NK-92 (cell line): Measurements from ENCODE around the gene NT5E.
A peak's percentile ranks its signal among the peaks of the same experiment; 100 is the strongest.

Experiments used
- DNase-seq: peaks from one replicate; lab custom pipeline; 2025; ENCODE audit not compliant: unreplicated experiment; lab: John Stamatoyannopoulos, UW

Gene NT5E

DNA sequence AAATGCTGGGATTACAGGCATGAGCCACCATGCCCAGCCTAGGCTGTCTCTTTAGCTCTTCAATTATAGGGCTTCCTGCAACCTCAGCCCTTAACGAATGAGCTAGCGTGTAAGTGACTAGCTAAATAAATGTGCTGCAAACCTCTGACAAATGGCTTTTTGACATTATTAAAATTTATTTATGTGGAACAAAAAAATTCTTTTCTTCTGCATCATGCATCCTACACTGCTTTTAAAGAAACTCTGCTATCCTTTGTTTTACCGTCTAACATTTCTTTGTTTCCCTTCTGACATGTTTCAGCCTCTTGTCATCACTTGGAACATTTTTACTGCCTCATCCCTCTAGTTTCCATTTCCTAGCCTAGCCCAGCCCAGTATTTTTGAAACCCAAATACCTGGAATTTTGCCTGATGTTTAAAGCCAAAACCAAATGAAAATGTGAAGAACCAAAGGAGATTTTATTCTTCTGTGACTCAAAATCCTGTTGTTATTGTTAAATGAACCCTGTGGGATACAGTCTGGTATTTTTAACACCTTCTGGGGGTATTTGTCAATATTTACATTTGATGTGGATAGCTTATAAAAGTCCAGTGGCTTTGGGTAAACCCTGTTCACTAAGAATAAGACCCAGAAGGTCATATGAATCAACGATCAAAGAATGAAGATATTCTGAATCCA lies 9.5 kb downstream of the NT5E start:
- no peak for DNase-seq

DNA sequence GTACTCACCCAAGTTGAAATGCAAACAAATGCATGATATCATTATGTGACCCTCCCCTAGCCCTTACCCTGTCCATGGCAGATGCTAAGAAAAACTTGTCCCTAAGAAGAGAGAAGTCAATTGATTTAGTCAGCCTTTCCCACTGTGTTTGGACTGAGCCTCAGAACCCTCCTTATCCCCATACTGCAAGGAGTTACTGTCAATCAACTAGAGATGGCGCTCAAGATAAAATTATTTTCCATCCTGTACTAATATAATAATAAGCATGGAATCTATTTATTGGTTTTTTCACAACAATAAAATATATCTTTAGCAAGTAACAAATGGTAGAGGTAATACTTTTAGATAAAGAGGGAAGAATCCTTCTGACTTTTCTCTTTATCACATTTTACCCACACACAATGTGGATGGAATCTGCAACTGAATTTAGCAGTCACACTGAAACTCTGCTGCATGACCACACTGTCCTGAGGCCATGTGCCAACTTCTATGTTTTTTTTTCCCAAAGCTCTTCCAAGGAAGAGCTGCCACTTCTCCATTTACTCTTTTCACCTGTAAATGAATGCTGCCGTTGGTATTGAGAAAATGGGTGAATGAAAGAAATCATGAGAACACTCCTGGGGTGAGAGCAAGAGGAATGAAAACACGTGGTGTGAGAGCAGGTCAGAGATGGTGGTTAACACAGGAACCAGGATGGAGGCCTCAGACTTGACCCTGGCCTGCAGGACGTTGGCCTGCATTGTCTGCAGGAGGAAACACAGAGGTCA lies 10.5 kb downstream of the NT5E start:
- no peak for DNase-seq

DNA sequence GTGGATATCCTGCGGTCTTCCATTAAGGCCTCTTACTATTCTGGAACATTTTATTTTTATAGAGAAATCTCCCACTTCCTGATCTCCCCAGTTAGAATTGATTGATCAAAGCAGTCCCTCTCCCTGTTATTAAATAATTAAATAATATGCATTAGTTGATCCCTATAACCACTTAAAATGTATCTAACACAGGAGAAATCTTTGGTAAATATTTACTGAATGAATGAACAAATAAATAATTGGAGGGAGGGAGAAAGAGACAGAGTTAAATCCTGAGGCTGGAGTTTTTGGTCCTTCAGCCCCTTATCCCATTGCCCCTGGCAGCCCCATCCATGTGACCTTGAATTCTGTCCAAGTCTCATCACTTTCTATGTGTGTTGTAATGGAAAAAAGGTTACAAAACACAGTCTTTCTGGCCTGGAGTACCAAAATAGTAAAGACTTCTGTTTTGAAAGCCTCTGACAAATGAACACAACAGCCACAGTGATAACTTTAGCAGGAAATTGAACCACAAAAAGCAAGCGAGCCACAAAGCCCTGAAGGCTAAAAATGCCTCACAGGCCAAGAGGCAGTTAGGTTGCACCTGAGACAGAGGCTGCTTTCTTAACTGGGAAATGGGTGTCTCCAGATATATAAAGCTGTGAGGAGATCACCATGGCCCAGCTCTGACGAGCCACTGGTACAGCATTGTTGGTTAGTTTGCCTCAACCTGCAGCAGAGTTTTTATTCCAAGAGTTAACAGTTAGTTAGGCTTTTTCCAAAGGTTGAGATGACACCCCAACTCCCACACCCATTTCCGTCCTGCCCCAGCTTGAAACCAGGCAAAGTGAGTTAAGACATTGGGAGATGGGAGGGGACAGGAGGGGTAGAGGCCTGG lies 11.3 kb downstream of the NT5E start:
- DNase-seq = peak; percentile 26

DNA sequence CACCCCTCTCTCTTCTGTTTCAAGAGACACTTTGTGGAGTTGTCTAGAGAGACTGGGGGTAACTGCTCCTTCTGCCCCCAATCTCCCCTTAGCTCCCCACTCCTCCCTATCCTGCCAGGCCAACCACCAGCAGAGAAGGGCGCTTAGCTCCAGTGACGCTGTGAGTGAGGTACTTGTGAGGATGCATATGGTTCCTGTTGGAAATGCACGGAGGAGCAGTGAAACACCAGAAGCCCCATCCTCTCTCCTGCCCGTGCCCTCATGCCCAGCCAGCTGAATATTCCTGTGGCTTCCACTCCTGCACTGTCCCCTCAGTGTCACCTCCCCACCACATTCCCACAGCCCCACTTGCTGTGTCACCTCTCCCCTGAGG lies 11.9 kb downstream of the NT5E start:
- no peak for DNase-seq

DNA sequence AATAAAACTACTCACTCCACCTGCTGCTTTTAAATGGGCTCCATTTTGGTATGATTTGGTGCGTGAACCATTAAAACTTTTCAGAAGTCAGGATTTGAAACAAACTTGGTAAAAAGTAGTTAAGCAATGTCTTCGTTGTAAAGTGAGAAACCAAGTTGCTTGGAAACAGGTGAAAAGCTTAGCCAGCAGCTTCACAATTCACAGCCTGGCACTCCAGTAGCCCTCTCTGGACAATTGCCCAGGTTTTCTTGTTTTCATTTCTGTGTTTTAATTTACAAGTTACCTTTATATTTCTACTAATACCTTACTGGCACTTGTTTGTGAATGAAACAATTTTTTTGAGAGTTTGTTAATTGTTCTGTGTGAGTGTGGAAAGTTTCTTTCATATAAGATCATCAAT lies 12.8 kb downstream of the NT5E start:
- DNase-seq = no peak

DNA sequence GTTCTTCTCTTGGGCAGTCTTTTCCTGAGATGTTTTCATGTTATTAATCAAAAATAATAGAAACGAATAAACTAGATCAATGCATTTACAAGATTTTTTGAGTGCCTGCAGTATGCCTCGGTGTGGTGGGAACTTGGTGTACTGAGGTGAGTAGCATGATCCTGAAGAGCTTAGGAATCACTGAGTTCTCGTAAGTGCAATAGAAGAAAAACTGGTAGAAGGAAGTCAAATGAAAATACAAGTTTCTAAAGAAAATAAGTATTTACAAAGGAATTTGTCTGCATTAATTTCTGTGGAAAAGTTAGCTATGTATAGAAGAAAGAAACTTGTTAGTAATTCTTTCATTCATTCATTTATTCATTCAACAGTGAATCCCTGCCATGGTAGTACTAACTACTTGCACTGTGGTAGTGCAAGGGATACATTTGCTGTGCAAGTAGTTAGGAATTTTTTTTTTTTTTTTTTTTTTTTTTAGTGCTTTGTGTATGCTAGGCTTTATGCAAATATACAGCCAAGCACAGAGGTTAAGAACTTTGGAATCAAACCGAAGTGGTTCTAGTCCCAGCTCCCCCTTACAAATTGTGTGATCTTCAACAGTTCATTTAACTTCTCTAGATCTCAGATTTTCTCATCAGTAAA lies 13.9 kb downstream of the NT5E start:
- DNase-seq = no peak

DNA sequence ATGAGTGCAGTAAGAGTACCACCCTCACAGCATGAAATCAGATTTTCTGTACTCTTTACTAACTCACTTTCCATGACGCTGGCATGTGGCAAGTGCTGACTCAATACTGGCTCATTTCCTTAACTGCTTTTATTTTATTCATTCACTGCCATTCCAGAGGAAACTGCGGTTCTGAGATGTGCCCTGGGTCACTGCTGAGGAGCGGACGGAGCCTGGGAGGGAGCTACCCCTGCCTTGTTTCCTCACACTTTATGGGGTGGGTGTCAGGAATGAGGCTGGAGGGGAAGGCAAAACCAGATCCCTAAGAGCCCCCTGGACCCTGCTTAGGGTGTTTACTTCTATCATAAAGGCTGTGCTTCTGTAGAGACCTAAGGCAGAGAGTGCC lies 14.4 kb downstream of the NT5E start:
- DNase-seq = no peak

DNA sequence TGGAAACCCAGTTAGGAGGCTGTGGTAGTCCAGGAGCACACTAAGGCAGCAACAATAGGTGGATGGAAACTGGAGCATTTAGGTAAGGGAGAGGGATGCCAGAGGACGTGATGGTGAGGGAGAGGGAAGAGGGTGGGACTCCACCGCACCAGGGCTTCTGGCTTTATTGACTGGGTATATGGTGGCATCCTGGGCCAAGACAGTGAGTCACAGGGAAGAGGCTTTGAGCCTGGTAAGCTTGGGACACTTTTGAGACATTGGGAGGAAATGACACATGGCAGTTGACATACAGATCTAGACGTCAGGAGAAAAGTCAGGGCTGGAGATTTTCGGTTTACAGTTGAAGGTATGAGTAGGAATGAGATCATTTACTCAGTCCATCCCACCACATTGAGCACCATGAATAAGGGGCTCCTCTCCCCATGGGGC lies 14.9 kb downstream of the NT5E start:
- no peak for DNase-seq

DNA sequence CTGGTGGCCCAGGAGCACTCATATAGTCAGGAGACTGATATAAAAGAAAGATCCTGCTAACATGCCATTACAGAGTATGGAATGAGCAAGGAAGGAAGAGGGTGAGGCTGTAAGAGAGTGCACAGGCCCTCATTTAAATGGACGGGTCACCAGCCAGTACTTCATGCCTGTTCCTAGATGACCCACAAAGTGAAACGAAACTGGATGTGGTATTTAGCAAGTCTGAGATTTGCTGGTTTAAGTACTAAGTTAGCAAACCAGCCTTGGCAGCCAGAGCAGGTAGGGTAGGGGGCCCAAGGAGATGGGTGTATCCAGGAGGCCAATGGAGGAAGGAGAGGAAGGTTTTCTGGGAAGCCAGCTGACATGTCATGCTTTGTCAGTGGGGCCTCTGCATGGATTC lies 15.9 kb downstream of the NT5E start:
- DNase-seq = no peak

DNA sequence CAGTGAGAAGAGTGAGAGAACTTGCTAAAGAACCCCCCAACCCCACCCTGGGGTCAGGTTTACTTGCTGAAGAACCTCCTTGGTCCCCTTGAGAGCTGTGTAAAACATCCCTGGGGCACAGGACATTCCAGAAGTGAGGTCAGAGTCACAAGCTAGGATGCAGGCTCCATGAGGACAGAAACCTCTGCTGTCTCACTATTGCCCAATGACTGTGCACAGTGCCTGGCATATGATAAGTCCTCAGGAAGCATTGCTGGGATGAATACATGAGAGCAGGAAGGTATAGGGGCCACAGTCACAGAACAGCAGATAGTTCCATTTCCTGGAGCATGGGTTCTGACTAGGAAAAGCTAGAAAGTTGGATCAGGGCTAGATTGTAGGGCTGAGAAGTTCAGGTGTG lies 18.4 kb downstream of the NT5E start:
- no peak for DNase-seq

DNA sequence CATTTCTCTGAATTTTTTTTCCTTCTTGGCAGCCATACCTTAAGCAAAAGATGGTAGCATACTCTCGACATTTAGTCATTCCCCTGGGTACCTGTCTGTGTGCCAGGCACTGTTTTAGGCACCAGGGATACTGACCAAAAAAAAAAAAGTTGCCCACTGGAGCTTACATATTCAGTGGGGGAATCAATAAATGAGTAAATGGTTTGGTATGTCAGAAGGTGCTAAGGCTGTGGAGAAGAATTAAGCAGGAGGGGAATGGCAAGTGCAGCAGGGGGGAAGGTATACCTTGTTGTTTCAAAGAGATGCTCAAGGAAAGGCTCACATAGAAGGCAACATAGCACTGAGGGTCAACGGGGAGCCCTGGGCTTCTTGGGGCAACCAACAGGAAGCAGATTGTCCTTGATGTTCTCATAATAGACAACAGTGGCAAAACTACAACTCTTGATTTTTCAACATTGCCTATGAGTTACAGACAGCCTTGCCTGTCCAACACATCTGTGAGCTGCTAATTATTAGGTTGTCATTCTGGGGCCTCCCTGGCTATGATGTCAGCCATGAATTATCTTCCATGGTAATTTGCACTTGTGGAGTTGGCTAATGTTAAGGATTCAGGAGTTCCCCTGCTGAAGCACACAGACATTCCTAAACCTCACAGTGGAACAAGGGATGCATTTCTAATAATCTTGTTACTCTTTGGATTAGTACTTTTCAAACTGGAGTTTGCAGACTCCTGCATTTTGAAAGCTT lies 19.6 kb downstream of the NT5E start:
- no peak for DNase-seq

DNA sequence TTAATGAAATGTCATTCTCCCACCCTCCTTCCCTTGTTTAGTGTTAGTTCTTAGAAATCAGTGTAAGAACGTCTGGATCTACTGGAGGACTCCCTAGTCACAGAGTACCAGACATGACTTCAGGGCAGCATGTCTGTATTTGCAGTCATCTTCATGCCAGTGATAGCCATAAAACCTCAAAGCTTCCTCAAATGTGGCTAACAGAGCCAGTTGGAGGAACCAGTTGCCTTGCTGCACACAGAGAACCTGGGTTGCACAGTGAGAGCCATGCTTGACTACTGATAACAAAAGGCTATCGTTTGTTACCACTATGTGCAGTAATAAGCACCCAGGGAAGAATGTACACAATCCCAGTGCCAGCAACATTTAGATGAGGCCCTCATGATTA lies 20.1 kb downstream of the NT5E start:
- no peak for DNase-seq

DNA sequence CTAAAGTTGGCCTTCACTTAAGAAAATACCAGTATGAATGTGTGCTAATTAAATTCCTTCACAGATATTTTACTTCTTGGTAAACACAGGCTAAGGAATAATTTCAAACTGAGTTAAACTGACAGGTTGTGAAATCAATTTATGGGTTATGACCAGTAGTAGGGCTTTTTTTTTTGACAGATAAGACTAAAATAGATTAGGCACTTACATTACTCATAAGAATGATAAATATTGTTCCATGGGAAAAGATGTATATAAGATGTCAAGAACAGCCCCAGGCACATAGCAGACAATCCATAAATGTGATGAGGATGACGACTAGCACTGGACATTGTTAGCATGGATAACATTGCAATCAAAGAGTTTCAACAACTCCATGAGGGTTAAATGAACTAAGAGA lies 22.9 kb downstream of the NT5E start:
- DNase-seq = no peak

DNA sequence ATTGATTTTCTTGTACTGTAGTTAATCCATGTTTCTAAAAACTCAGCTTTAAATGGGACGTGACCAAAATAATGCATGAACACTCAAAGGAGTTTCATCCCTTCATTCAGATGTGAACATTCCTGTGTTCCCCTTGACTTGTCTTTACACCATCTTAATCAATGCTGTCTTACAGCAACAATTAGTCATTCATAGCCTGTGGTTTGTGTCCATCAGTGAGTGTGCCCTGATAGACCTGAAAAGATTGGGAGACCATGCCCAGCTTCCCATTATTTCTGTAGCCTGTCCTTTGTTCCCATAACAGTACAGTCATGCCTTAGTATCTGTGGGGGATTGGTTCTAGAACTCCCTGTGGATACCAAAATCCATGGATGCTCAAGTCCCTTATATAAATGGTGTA lies 23.9 kb downstream of the NT5E start:
- DNase-seq = no peak

DNA sequence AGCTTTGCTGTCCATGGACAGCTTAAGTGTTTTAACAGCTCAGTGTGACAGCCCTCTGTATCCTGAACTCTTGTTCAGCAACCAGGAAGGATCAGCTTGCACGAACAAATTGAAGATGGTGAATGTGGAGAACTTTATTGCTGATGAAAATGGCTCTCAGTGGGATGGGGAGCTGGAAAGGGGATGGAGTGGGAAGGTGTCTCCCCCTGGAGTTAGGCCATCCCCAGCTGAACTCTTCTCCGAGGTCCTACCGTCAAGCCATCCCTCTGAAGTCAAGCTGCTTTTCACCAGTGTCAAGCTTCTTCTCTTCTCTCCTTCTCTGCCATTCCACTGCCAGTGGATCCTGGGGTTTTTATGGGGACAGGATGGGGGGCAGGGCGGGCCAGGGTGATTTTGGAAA lies 26.6 kb downstream of the NT5E start:
- DNase-seq = no peak

DNA sequence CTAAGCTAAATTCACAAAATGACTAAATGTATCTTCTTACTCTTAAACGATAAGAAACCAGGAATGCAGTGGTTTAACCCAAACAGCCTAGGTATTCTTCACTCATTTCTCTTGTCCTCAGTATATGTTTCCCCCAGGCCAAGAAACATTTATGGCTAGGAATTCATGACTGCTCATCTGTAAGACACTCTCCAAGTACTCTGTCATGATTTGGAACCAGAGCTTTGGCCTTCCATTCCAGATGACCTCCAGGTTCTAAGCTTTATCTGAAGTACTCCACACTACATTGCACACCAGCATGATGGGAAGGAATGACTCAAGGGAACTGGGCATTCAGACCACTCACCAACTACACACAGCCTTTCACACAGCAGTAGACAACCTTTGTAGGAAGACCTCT lies 29.3 kb downstream of the NT5E start:
- DNase-seq = no peak

DNA sequence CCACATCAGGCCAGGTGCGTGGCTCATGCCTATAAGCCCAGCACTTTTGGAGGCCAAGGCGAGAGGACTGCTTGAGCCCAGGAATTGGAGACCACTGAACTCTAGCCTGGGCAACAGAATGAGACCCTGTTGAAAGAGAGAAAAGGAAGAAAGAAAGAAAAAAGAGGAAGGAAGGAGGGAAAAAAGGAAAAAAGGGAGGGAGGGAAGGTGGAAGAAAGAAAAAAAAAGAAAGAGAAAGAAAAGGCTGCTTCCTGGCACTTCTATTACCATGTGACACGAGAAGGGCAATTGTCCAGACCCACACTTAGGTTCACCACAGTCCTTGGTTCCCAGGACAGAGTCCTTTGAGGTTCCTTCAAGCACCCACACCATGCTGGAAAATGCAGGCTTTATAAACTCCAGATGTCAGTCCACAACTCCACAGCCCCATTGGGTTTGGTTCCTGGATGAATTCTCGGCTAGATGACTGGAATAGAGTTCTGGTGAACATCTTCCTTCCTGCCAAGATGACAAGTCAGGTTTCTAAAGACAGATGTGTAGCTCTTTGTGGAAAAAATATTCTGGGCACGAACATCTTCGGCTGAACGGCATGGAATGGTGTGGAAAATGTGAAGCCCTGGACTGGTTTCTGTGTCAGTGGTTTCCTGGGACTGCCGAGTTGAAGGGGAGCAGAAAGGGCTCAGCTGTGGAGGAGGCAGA lies 32.5 kb downstream of the NT5E start:
- no peak for DNase-seq

DNA sequence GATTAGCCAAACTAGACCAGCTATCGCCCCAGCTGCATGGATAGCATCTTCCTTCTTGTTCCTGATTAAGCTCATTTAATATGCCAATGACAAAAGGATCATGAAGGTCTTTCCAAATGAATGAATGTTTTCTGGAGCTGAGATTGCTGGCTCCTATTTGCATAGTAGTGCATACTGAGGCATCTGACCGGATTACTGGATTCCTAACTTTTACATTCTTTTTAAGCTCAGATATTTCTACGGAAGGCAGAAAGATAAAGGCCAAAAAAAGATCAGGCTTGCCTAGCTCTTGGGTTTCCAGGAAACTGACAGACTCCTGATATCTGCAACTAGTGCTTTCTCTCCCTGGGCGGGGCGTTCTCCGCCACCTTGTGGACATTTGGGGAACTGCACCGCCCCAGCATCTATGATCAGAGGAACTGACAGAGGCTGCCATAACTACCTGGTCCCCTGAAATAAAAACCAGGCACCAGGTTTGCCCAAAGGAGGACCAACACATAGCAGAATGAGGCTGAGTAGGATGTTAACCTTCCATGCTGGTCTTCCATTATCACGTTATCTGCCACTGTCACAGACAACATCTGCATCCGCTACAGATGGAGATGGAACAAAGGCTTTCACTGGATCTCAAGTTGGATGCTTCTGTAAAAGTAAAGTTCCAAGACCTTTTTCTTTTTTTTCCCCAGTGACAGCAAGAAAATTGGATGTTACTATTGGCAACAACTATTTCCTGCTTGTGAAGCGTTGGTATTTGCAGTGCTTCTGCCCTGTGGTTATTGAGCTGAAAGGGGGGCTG lies 33.2 kb downstream of the NT5E start:
- DNase-seq = no peak

DNA sequence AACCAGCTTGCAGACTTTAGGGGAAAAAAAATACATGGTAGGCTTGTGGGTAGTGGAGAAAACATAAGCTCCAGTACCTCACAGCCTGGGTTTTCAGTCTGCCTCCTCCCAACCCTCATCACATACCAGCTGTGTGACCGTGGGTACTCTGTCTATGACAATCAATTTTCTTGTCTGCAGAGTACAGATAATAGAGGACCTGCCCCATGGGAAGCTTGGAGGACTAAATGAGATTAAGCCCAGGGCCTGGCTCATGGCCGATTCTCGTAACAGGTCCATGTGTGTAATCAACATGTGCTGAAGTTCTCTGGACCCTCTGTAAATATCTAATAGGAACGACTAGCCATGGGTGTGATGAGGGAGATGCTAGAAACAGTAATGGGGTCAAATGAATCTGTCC lies 34.0 kb downstream of the NT5E start:
- no peak for DNase-seq
